ENCODE data around the gene PFN3.

DNA sequence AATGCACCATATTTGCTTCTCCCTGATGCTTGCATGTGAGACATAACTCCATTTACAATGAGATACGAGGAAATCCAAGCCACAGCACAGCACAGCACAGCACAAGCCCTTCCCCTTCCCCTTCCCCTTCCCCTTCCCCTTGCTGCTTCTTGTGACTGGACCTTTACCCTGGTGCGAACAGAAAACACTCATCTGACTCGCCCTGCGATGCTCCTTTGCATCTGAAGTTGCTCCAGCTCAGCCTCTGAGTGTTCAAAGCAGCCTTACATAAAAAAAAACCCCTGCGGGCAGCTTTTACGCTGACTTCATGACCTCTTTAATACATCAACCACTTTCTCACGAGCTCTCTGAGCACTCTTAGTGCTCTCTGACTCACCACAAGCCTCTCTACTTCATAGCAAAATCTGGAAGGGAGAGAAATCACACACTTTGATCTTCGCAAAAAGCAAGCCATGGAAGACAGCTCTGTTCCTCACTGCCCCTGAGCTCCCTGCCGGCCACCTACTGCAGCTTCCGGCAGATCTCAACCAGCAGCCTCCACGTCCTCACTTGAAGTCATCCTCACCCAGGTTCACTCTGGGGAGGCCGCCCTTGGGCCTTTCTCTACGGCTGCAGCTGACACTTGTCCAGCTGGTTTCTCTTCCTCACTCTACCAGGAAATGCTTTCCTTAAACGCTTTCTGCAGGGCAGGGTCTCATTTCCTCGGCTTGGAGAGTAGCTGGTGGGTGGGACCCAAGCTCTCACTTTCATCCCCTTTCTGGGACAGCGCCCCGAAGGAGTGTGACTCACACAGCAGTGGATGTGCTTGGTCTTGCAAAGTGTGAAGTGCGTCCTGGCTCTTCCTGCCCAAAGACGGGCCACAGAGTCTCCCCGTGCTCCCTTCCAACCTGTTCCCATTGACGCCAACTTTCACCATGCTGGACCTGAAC is 11.0 kb downstream of the PFN3 start:
- TF ChIP-seq SP4 (CRISPR knock-in tag; IDR thresholded peaks at IDR 0.05) (no peak), ESRRA (CRISPR knock-in tag; IDR thresholded peaks at IDR 0.05; ENCODE audit: low read depth) (no peak), SOX6 (IDR thresholded peaks at IDR 0.05) (no peak), SOX6 (CRISPR knock-in tag; IDR thresholded peaks at IDR 0.05) (no peak), HDAC2 (CRISPR knock-in tag; IDR thresholded peaks at IDR 0.05) (no peak), POLR2AphosphoS5 (IDR thresholded peaks at IDR 0.05; ENCODE audit: low read depth, low read length) (no peak), ZKSCAN1 (IDR thresholded peaks at IDR 0.05; ENCODE audit: low read length) (no peak), TCF7 (IDR thresholded peaks at IDR 0.05; ENCODE audit: low read depth) (no peak)

Data from HepG2 (cell line).